Naive B cell (primary cell): ENCODE results near the gene ATP8B1. TPM values are rescaled to one million over a fixed set of nuclear protein-coding genes. Genes with fewer than 3 reads are reported as not detected.
A peak's percentile ranks its signal among the peaks of the same experiment; 100 is the strongest.

ENCODE experiments used
- ATAC-seq, 2 donors: fragments of 150-1000 bp; cut with Tn5 transposase; 2 replicates each; pipeline ENCODE4 v1.10.0; 2021; ENCODE audit warnings: low read depth in 2 of 2, mild to moderate bottlenecking in 2 of 2, moderate library complexity in 2 of 2
- DNase-seq: peaks from one replicate; pipeline ENCODE4 v3.0.0; 2022
- H3K27ac Mint-ChIP-seq, 6 donors: one replicate each; pipeline ENCODE4 v1.8.0; 2020 to 2022; ENCODE audit warnings: mild to moderate bottlenecking in 6 of 6, mixed read lengths in 6 of 6, moderate library complexity in 5 of 6, inconsistent platforms in 2 of 6
- H3K27me3 Mint-ChIP-seq, 3 donors: one replicate each; pipeline ENCODE4 v1.8.0; 2021 to 2022; ENCODE audit warnings: mixed read lengths in 3 of 3, mild to moderate bottlenecking in 1 of 3
- H3K36me3 Mint-ChIP-seq, 2 donors: one replicate each; pipeline ENCODE4 v1.8.0; 2020 to 2022; ENCODE audit warnings: mixed read lengths in 2 of 2, inconsistent platforms in 1 of 2, mild to moderate bottlenecking in 1 of 2
- H3K4me1 Mint-ChIP-seq, 3 donors: one replicate each; pipeline ENCODE4 v1.8.0; 2020 to 2022; ENCODE audit warnings: mixed read lengths in 3 of 3, inconsistent platforms in 1 of 3, mild to moderate bottlenecking in 1 of 3, moderate library complexity in 1 of 3
- H3K4me3 Mint-ChIP-seq, 8 donors: one replicate each; pipeline ENCODE4 v1.8.0; 2020 to 2022; ENCODE audit warnings: mild to moderate bottlenecking in 8 of 8, mixed read lengths in 8 of 8, moderate library complexity in 8 of 8, inconsistent platforms in 2 of 8
- H3K9me3 Mint-ChIP-seq, 7 donors: one replicate each; pipeline ENCODE4 v1.8.0; 2020 to 2022; ENCODE audit warnings: mixed read lengths in 7 of 7, mild to moderate bottlenecking in 5 of 7, inconsistent platforms in 2 of 7, moderate library complexity in 1 of 7
- polyA plus RNA-seq, 6 donors: library from polyadenylated mRNA; unstranded; fragments of 300-500 nt; fragmentation: Illumina TruSeq; gene quantifications; one replicate each; pipeline ENCODE4 v1.2.3, GENCODE V29; 2021; ENCODE audit warnings: low read depth in 6 of 6

Gene ATP8B1
- polyA plus RNA-seq, 6 donors from 2014 or later = 0.04 to 1.1 (median 0.37) TPM; not detected in 1

DNA sequence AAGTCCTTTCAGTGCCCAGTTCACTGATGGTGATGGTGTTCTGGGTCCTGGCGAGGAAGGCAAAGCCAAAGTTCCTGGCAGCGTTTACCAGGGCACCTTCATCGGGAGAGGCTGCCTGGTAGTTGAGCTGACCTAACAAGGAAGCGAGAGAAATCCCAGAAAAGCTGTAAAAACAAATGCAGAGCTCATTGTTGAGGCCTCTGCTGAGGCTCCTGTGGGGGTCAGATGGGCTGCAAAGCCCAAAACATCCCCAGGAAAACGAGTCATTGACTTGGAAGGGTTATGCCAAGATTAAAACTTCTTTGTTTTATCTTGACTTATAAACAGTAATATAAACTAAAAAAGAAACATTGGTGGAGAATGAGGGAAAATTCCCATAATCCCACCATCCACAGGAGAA is 128.2 kb downstream of the ATP8B1 start:
- DNase-seq (no peak), ATAC-seq (no peak)
- H3K9me3 Mint-ChIP-seq = peaks cover 0 to 15% (median 7%) of the 10 kb centered on the region in 7 donors
- H3K4me3 Mint-ChIP-seq = no peak overlapping the region
- H3K36me3 Mint-ChIP-seq = no peaks in the 10 kb centered on the region
- H3K27ac Mint-ChIP-seq = peak overlapping the region in 2 of 6 donors; percentile 71 to 84
- H3K4me1 Mint-ChIP-seq = peaks cover 30 to 49% (median 45%) of the 10 kb centered on the region in 3 donors
- H3K27me3 Mint-ChIP-seq = no peaks in the 10 kb centered on the region

DNA sequence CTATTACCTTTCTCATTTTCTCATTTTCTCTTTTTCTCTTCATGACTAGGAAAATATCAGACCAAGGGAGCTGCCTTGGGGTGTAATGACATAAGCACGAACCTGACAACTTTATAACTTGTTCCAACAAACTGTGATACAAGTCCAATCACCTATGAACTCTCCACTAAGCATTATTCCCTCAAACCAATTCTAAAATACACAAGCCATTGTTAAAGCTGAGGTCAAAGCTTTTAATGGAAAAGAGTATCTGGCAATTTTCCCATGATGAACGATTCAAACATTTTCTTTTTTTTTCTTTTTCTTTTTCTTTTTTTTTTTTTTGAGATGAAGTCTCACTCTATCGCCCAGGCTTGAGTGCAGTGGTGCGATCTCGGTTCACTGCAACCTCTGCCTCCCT is 133.1 kb downstream of the ATP8B1 start:
- H3K27me3 Mint-ChIP-seq = no peaks in the 10 kb centered on the region
- no peak for DNase-seq
- H3K4me3 Mint-ChIP-seq = no peak overlapping the region
- H3K36me3 Mint-ChIP-seq = no peaks in the 10 kb centered on the region
- H3K27ac Mint-ChIP-seq = peak overlapping the region in 3 of 6 donors; percentile 36 to 51 (median 43)
- ATAC-seq = no peak
- peaks cover 0 to 15% (median 7%) of the 10 kb centered on the region in 7 donors for H3K9me3 Mint-ChIP-seq
- H3K4me1 Mint-ChIP-seq = peaks cover 37 to 65% (median 57%) of the 10 kb centered on the region in 3 donors

DNA sequence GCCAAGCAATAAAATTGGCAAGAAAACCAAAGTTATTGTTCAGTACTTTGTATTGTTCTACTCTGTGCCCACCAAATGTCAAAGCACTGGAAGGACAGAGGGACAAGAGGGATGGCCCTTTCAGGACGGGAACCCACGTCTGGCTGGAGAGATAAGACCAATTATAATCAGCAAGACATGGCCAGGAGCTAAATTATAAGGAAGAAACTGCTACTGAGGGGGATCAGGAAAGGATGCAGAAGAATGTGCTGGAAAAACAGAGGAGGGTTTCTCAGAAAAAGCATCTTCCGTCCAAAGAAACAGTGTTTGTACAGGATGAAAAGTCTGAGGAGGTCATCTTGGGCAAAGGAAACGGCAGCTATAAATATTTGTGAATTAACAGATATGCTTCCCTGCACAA is 135.1 kb downstream of the ATP8B1 start:
- Mint-ChIP-seq H3K9me3 (peaks cover 0 to 11% (median 5%) of the 10 kb centered on the region in 7 donors), H3K27me3 (no peaks in the 10 kb centered on the region), H3K36me3 (no peaks in the 10 kb centered on the region), H3K27ac (peak overlapping the region in 1 of 6 donors; percentile 71), H3K4me1 (peaks cover 48 to 78% (median 70%) of the 10 kb centered on the region in 3 donors), H3K4me3 (peak overlapping the region in 7 of 8 donors; percentile 6 to 60 (median 40))
- no peak for ATAC-seq
- DNase-seq = no peak

DNA sequence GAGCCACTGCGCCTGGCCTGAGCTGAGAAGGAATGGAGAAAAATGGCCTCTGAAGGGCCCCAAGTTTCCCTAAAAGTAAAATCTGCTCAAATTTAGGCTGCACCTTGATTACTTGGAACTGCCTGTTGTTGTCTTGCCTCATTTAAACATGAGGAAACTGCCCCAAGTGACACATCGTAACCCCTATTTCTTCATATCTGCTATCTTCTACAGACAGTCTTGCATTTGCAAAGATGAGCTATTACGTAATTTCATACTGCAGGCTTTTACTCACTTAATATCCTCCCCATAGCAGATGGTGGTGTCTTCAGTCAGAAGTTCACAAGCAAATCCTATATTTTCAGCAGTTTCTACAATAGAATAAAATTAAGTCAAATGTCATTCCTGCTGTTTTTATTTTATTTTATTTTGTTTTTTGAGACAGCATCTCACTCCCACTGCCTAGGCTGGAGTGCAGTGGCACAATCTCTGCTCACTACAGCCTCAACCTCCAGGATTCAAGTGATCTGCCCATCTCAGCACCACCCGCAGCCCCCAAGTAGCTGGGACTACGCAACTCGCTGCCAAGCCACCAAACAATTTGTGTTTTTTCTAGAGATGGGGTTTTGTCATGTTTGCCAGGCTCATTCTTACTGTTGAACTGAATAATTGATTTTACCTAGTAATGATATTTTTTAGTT is 136.2 kb downstream of the ATP8B1 start:
- peak overlapping the region in 4 of 6 donors; percentile 12 to 65 (median 48) for H3K27ac Mint-ChIP-seq
- H3K4me3 Mint-ChIP-seq = peak overlapping the region in 7 of 8 donors; percentile 23 to 74 (median 45)
- H3K4me1 Mint-ChIP-seq = peaks cover 52 to 85% (median 74%) of the 10 kb centered on the region in 3 donors

DNA sequence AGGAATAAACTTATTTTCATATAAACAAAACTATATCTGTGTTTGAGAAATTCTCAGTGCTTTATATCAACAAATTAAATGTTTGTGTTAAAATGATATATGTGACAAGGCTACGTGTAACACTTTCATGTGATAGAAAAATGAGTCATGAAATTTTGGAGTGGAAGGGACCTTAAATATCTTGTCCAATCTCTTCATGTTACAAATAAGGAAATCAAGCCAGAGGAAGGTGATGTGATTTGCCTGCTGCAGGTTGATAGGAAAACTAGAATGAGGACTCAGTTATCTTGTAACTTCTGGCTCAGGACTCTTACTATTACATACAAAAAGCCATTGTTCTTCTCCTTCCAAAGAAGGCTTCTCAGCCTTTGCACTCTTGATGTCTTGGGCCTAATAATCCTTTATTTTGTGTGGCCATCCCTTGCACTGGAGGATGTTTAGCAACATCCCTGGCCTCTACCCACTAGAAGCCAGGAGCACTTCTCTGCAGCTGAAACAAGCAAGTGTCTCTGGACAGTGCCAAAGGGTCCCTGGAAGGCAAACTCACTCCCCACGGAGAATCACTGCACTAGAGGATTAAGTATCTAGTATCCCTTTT is 138.4 kb downstream of the ATP8B1 start:
- no peak for ATAC-seq
- Mint-ChIP-seq H3K36me3 (peaks cover 0 to 7% of the 10 kb centered on the region in 2 donors), H3K27me3 (no peaks in the 10 kb centered on the region), H3K4me3 (peak overlapping the region in 2 of 8 donors; percentile 9 to 24), H3K27ac (peak overlapping the region in 5 of 6 donors; percentile 3 to 87 (median 64)), H3K4me1 (peaks cover 55 to 87% (median 76%) of the 10 kb centered on the region in 3 donors), H3K9me3 (no peaks in the 10 kb centered on the region)
- no peak for DNase-seq

More for the DNA sequence above, 136.2 kb downstream of the ATP8B1 start:
- Mint-ChIP-seq H3K36me3 (no peaks in the 10 kb centered on the region), H3K9me3 (peaks cover 0 to 5% (median under 1%) of the 10 kb centered on the region in 7 donors), H3K27me3 (no peaks in the 10 kb centered on the region)
- no peak for ATAC-seq
- DNase-seq = no peak

DNA sequence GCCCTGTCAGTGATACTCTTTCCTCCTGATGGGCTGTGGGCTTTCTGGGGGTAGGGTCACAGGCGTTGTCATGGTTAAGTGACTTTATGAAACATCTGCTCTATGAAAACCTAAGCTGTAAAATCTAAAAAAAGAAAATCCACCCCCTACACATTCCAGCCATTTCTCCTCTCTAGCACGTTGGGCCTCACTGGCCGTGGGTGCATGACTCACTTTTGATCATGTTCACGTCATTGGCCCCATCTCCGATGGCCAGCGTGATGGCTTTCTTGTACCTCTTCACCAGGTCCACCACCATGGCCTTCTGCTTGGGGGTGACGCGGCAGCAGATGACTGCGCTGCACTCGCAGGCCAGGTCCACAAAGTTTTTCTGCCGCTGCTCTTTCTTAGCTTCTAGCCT is 142.2 kb downstream of the ATP8B1 start:
- no peak for DNase-seq
- Mint-ChIP-seq H3K9me3 (peaks cover 0 to under 1% (median 0%) of the 10 kb centered on the region in 7 donors), H3K4me1 (peaks cover 43 to 88% (median 64%) of the 10 kb centered on the region in 3 donors), H3K4me3 (peak overlapping the region in 1 of 8 donors; percentile 21), H3K27me3 (no peaks in the 10 kb centered on the region), H3K27ac (peak overlapping the region in 2 of 6 donors; percentile 74 to 88), H3K36me3 (peaks cover 0 to 7% of the 10 kb centered on the region in 2 donors)
- no peak for ATAC-seq

DNA sequence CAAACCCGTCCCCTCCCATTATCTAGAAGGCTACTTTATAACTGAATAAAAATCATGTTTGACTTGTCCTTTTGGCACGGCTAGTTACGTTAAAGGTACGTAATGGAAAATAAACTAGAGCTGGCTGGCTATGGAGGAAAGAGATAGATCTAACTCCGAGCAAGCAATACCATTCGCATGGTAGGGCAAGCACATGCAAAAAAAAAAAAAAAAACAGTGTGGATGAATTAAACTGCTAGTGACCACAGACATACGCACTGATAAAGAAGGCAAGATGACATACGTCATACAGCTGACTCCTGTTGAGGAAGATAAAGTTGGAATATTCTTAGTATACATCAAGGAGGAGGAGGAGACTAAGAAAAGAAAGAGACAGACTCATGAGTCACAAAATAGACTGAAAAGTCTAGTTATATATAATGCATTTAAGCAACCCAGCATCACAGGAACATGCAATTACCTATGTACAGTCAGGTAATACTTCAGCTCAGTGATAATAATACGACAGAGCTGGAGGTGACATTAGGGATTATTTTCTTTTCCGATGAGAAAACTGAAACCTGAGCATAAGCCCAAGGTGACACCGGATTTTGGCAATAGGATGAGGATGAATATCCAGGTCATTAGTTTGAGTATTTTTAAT is 143.5 kb downstream of the ATP8B1 start:
- peaks cover 11 to 18% of the 10 kb centered on the region in 2 donors for H3K36me3 Mint-ChIP-seq
- H3K4me3 Mint-ChIP-seq = peak overlapping the region in 2 of 8 donors; percentile 18 to 53
- DNase-seq (no peak), ATAC-seq (no peak)
- H3K27me3 Mint-ChIP-seq = no peaks in the 10 kb centered on the region
- H3K27ac Mint-ChIP-seq = peak overlapping the region in 2 of 6 donors; percentile 17 to 60
- peaks cover 0 to 15% (median 11%) of the 10 kb centered on the region in 7 donors for H3K9me3 Mint-ChIP-seq
- peaks cover 35 to 87% (median 55%) of the 10 kb centered on the region in 3 donors for H3K4me1 Mint-ChIP-seq

DNA sequence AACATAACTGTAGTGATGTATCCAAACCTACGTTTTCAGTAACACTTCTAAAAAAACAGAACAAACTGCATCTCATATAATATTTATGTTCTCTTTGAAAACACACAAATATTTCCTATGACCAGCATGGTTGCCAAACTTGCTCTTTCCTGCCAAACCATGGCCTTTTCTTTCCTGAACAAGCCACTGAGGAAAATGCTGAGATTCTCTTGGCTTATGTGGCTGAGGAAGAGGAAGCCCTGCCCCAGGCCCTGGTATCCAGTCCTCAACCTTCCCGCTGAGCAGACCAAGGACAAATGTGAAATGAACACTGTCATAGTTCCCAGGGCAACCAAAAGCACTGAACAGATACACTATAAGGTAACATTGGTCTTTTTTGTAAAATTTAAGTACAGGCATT is 145.6 kb downstream of the ATP8B1 start:
- peak overlapping the region in 2 of 6 donors; percentile 60 to 69 for H3K27ac Mint-ChIP-seq

DNA sequence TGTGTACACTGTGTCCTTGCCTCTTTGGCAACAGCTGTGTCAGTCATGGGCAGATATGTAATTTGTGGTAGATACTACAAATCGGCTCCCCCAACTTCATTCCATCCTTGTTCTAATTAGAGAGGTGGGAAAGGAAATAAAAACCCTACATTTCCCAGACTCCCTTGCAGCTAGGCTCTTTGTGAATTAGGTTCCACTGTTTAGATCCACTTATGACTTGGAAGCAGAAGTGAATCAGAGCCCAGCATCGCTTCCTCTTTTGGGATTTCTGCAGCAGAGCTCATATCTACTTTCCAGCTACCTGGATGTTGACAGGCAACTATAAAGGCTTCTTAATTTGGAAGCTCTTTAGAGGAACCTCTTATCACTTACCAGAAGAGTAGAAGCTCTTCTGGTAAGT is 147.4 kb downstream of the ATP8B1 start:
- Mint-ChIP-seq H3K4me3 (no peak overlapping the region), H3K36me3 (peaks cover 16 to 18% of the 10 kb centered on the region in 2 donors), H3K9me3 (peaks cover 0 to 15% (median 12%) of the 10 kb centered on the region in 7 donors), H3K27ac (peak overlapping the region in 1 of 6 donors; percentile 72), H3K4me1 (peaks cover 33 to 84% (median 51%) of the 10 kb centered on the region in 3 donors), H3K27me3 (no peaks in the 10 kb centered on the region)
- ATAC-seq = no peak
- DNase-seq = no peak

More for the DNA sequence above, 145.6 kb downstream of the ATP8B1 start:
- DNase-seq (no peak), ATAC-seq (no peak)
- no peaks in the 10 kb centered on the region for H3K27me3 Mint-ChIP-seq
- peaks cover 0 to 15% (median 12%) of the 10 kb centered on the region in 7 donors for H3K9me3 Mint-ChIP-seq
- H3K4me3 Mint-ChIP-seq = peak overlapping the region in 1 of 8 donors; percentile 4
- peaks cover 16 to 18% of the 10 kb centered on the region in 2 donors for H3K36me3 Mint-ChIP-seq
- H3K4me1 Mint-ChIP-seq = peaks cover 27 to 83% (median 43%) of the 10 kb centered on the region in 3 donors

DNA sequence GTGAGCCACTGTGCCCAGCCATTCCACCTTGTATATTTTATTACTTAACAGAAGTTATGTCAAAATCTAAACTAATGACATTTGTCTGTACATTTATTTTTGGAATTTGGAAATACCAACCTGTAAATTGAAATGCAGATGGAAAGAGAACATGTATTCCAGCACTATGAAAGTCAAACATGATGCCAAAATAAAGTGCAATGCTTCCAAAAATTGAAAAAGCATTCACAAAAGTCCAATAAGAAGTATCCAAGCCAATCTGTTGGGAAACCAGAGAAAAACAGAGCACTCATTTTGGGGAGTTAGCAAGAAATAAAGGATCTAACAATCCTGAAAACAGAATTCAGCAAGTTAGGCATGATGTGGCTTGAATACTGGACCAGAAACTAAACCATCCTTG is 151.2 kb downstream of the ATP8B1 start:
- peaks cover 11 to 20% of the 10 kb centered on the region in 2 donors for H3K36me3 Mint-ChIP-seq
- peak overlapping the region in 2 of 6 donors; percentile 35 to 76 for H3K27ac Mint-ChIP-seq
- ATAC-seq (no peak), DNase-seq (no peak)
- no peaks in the 10 kb centered on the region for H3K27me3 Mint-ChIP-seq
- no peak overlapping the region for H3K4me3 Mint-ChIP-seq
- peaks cover 33 to 81% (median 45%) of the 10 kb centered on the region in 3 donors for H3K4me1 Mint-ChIP-seq
- peaks cover 0 to 15% (median 12%) of the 10 kb centered on the region in 7 donors for H3K9me3 Mint-ChIP-seq

DNA sequence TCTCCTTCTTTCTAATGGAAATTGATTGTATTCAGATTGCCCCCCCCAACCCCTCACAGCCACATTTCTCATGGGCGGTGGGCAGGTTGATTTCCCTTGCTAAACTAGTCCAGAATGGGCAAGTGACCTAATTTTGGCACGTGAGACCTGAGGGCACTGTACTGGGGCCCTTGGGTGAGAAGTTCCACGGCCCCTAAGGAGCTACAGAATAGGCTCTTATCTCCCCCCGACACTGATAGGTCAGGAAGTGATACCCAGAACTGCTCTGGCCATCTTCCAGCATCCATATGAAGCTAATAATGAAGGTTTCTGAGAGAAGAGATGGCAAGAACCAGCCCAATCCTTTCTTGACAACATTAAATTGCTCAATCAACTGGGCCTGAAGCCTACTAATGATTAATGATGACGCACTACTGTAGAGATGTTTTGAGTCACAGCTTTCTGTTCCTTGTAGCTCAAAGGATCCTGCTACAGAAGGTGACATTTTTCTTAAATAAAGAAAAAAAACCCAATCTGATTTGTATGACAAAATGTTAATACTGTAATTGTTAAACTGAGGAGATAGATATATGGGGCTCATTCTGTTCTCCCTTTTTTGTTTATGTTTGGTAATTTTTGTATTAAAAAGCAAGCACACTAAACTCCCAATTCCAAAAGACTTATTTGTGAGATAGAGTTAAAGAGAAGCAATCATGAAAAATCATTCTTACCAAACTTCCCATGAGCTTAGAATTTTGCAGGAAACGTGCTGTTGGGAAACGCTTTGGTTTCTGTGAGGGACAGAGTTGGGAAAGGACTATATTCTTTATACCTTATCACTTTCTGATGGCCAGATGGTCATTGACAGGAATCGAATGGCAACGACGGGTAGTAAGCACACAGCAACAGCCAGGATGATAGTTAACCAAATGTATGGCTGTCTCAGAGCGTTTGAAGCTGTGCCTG is 153.3 kb downstream of the ATP8B1 start:
- Mint-ChIP-seq H3K9me3 (peaks cover 0 to 5% (median 2%) of the 10 kb centered on the region in 7 donors), H3K36me3 (peaks cover 14 to 17% of the 10 kb centered on the region in 2 donors), H3K27ac (peak overlapping the region in 5 of 6 donors; percentile 16 to 94 (median 53)), H3K4me3 (peak overlapping the region in 3 of 8 donors; percentile 6 to 66 (median 37)), H3K27me3 (no peaks in the 10 kb centered on the region), H3K4me1 (peaks cover 43 to 83% (median 54%) of the 10 kb centered on the region in 3 donors)
- no peak for DNase-seq
- peak in 1 of 2 donors; percentile 68 for ATAC-seq

DNA sequence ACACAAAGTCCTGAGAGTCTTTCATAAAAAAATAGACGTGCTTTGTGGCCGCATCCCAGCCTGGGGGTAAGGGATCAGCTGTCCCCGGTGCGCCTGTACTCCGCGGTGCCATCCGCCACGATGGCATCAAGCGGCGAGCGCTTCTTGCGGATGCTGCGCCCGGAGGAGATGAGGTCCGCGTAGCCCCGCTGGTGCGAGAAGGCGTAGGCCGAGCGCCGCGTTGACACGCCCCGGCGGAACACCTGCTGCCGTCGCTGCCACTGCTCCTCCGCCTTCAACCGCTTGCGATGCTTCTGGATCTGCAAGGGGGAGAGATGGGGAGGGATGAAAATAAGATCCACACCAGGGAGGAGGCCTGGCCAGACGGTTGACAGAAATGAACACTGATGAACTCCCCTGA is 154.7 kb downstream of the ATP8B1 start:
- peaks cover 0 to 2% (median 0%) of the 10 kb centered on the region in 7 donors for H3K9me3 Mint-ChIP-seq
- H3K36me3 Mint-ChIP-seq = peaks cover 14 to 19% of the 10 kb centered on the region in 2 donors
- no peaks in the 10 kb centered on the region for H3K27me3 Mint-ChIP-seq
- peak overlapping the region in 2 of 6 donors; percentile 44 to 75 for H3K27ac Mint-ChIP-seq
- peak overlapping the region in 2 of 8 donors; percentile 24 to 59 for H3K4me3 Mint-ChIP-seq
- no peak for ATAC-seq
- no peak for DNase-seq
- H3K4me1 Mint-ChIP-seq = peaks cover 44 to 78% (median 56%) of the 10 kb centered on the region in 3 donors
